Measurements from ENCODE around the gene SPEF2. TPM values are rescaled to one million over a fixed set of nuclear protein-coding genes. Genes with fewer than 3 reads are reported as not detected.

Gene SPEF2
- total and polyA plus RNA-seq, 10 of the 15 experiments (the other 5 are each of a cell fraction or from before 2014, with no cell fraction given) = 0.03 to 2.0 (median 0.07) TPM; not detected in 3

DNA sequence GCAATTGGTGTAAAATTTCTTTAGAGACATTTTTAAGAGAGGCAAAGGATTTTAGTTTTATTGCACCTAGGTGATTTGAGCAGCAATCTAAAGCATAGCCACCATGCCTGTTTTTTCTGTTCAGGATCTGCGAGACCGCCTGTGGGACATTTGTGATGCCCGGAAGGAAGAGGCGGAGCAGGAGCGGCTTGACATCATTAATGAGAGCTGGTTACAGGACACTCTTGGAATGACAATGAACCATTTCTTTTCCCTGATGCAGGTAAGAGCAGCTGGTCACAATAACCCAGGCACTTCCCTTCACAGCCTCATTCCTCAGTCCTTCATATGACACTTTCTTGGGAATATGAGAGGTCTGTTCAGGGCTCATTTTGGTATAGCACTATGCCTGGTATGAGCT lies 135.8 kb downstream of the SPEF2 start:
- ChIA-PET SMC1A (ENCODE audit: uncharacterized antibody, unreplicated experiment) (interaction anchor here (1.6 to 2.0 kb wide), 2 partner anchors 24 to 103 kb away, joined by 3 to 4 read pairs; no protein-coding TSS in a partner anchor), POLR2A (interaction anchor here (0.6 kb wide), 1 partner anchor 27 kb away, joined by 3 read pairs; no protein-coding TSS in a partner anchor), RAD21 (ENCODE audit: unreplicated experiment) (no interaction called here), CTCF (interaction anchor here (0.9 kb wide), 1 partner anchor 172 kb away, joined by 3 read pairs; no protein-coding TSS in a partner anchor)
- Histone ChIP-seq H3K79me2 (ENCODE audit: control insufficient read depth, insufficient read depth, low read length) (no peaks in the 10 kb centered on the region), H2AFZ (ENCODE audit: control insufficient read depth, low read depth, low read length) (no peak overlapping the region), H3K36me3 (ENCODE audit: control insufficient read depth in 2 of 2, insufficient read depth in 2 of 2, low read length in 1 of 2) (no peaks in the 10 kb centered on the region), H3K27ac (ENCODE audit: control insufficient read depth, insufficient read depth) (no peak overlapping the region), H3K27me3 (replicated peaks in 1 of 2; ENCODE audit: control insufficient read depth in 2 of 2, insufficient read depth in 2 of 2, low read length in 1 of 2) (no peaks in the 10 kb centered on the region), H3K4me2 (ENCODE audit: control insufficient read depth, insufficient read depth) (no peak overlapping the region), H3K4me1 (ENCODE audit: control insufficient read depth, insufficient read depth, low read length) (no peaks in the 10 kb centered on the region), H3K9ac (ENCODE audit: control insufficient read depth, insufficient read depth, low read length) (no peak overlapping the region), H3K4me3 (no peak overlapping the region), H4K20me1 (ENCODE audit: control insufficient read depth, insufficient read depth) (no peaks in the 10 kb centered on the region), H3K9me3 (replicated peaks; ENCODE audit: control insufficient read depth, insufficient read depth, low read length) (no peaks in the 10 kb centered on the region)
- no peak for ATAC-seq
- in situ Hi-C loops (cut with MboI) = no loop called here
- TF ChIP-seq RCOR1 (conservative IDR thresholded peaks at IDR 0.05; ENCODE audit: low read depth, low read length) = no peak
- TF ChIP-seq, protein P1, sequence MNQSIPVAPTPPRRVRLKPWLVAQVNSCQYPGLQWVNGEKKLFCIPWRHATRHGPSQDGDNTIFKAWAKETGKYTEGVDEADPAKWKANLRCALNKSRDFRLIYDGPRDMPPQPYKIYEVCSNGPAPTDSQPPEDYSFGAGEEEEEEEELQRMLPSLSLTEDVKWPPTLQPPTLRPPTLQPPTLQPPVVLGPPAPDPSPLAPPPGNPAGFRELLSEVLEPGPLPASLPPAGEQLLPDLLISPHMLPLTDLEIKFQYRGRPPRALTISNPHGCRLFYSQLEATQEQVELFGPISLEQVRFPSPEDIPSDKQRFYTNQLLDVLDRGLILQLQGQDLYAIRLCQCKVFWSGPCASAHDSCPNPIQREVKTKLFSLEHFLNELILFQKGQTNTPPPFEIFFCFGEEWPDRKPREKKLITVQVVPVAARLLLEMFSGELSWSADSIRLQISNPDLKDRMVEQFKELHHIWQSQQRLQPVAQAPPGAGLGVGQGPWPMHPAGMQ (IDR thresholded peaks at IDR 0.05; ENCODE audit: borderline replicate concordance) = no peak
- no peak for TF ChIP-seq RBBP5 (conservative IDR thresholded peaks at IDR 0.05)
- TF ChIP-seq, protein P2, sequence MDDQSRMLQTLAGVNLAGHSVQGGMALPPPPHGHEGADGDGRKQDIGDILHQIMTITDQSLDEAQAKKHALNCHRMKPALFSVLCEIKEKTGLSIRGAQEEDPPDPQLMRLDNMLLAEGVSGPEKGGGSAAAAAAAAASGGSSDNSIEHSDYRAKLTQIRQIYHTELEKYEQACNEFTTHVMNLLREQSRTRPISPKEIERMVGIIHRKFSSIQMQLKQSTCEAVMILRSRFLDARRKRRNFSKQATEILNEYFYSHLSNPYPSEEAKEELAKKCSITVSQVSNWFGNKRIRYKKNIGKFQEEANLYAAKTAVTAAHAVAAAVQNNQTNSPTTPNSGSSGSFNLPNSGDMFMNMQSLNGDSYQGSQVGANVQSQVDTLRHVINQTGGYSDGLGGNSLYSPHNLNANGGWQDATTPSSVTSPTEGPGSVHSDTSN (IDR thresholded peaks at IDR 0.05; ENCODE audit: insufficient replicate concordance, low read depth, low read length) = no peak
- no peak for TF ChIP-seq ZNF217 (IDR thresholded peaks at IDR 0.05)
- no peak for TF ChIP-seq CBFB (IDR thresholded peaks at IDR 0.05; ENCODE audit: low read depth)
- FAIRE-seq = no peak
- 88% methylated on average over 5 of the region's 5 CpGs for WGBS (ENCODE audit: insufficient coverage, insufficient replicate concordance, low lambda C conversion rate, missing lambda C conversion rate)
- no peak for DNase-seq (ENCODE audit: low read depth, low spot score)
- intact Hi-C loops (cut with micrococcal nuclease; ENCODE audit: unreplicated experiment) = no loop called here
- BruUV-seq (replicated peaks) = no TSS peak
